ENCODE data around the gene PCDHGB6. TPM values are rescaled to one million over a fixed set of nuclear protein-coding genes. Genes with fewer than 3 reads are reported as not detected.
"Not testable (repeated sequence)": the region's sequence is repeated elsewhere in the genome, so short reads cannot be mapped to it uniquely, and the experiment has no call there.

Gene PCDHGB6
- total RNA-seq, 1 experiment from 2014 or later, result 0.33 TPM

DNA sequence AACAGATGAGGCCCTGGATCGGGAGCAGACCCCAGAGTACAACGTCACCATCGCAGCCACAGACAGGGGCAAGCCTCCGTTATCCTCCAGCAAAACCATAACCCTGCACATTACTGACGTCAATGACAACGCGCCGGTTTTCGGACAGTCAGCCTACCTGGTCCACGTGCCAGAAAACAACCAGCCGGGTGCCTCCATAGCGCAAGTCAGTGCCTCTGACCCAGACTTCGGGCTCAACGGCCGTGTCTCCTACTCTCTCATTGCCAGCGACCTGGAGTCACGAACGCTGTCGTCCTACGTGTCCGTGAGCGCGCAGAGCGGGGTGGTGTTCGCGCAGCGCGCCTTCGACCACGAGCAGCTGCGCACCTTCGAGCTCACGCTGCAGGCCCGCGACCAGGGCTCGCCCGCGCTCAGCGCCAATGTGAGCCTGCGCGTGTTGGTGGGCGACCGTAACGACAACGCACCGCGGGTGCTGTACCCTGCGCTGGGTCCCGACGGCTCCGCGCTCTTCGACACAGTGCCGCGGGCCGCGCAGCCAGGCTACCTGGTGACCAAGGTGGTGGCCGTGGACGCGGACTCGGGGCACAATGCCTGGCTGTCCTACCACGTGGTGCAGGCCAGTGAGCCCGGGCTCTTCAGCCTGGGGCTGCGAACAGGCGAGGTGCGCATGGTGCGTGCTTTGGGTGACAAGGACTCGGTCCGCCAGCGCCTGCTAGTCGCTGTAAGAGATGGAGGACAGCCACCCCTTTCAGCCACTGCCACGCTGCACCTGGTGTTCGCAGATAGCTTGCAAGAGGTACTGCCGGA lies 11.5 kb downstream of the PCDHGB6 start:
- DNase-seq (ENCODE audit: low spot score), result no peak

DNA sequence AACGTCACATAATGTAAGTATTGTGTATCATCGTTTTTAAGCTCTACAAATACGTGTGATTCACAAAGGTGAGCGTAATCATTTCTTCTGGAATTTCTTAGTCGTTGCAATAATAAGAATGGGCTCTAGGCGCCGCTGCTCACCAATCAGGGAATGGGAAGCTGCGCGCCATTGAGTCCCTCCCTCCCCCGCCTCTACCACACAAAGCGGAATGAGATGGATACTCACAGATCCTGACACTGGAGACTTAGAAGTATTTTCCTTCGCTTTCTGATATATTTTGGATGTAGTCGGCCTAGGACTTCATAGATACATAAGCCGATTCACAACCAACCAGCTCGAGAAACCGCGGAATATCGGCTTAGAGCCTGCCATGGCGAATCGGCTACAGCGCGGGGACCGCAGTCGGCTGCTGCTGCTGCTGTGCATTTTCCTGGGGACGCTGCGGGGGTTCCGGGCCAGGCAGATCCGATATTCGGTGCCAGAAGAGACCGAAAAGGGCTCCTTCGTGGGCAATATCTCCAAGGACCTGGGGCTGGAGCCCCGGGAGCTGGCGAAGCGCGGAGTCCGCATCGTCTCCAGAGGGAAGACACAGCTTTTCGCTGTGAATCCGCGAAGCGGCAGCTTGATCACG lies 13.2 kb downstream of the PCDHGB6 start, which contains the start of gene PCDHGA11:
PCDHGA11 (plus strand) TSS at position 197 of the 634 bp plus-strand sequence; CDS start at position 374, 177 bp downstream.
- no peak for DNase-seq (ENCODE audit: low spot score)

DNA sequence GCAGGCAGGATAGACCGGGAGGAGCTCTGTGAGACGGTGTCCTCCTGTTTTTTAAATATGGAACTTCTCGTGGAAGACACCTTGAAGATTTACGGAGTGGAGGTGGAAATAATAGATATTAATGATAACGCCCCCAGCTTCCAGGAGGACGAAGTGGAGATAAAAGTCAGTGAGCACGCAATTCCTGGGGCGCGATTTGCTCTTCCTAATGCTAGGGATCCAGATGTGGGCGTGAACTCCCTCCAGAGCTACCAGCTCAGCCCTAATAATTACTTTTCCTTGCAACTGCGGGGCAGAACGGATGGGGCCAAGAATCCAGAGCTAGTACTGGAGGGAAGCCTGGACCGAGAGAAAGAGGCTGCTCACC lies 13.7 kb downstream of the PCDHGB6 start:
- no peak for DNase-seq (ENCODE audit: low spot score)

DNA sequence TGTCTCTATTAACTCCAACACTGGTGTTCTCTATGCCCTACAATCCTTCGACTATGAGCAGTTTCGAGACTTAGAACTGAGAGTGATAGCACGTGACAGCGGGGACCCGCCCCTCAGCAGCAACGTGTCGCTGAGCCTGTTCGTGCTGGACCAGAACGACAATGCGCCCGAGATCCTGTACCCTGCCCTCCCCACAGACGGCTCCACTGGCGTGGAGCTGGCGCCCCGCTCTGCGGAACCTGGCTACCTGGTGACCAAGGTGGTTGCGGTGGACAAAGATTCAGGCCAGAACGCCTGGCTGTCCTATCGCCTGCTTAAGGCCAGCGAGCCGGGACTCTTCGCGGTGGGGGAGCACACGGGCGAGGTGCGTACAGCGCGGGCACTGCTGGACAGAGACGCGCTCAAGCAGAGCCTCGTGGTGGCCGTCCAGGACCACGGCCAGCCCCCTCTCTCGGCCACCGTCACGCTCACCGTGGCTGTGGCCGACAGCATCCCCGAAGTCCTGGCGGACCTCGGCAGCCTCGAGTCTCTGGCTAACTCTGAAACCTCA lies 15.0 kb downstream of the PCDHGB6 start:
- no peak for DNase-seq (ENCODE audit: low spot score)

DNA sequence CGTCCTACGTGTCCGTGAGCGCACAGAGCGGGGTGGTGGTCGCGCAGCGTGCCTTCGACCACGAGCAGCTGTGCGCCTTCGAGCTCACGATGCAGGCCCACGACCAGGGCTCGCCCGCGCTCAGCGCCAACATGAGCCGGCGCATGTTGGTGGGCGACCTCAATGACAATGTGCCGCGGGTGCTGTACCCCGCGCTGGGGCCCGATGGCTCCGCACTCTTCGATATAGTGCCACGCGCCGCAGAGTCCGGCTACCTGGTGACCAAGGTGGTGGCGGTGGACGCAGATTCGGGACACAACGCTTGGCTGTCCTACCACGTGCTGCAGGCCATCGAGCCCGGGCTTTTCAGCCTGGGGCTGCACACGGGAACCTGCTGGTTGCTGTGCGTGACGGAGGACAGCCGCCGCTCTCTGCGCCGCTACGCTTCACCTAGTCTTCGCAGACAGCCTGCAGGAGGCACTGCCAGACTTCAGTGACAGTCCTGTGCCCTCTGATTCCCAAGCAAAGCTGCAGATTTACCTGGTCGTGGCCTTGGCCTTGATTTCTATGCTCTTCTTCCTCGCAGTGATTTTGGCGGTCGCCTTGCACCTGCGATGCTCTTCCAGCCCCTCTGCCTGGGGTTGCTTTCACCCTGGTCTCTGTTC lies 20.1 kb downstream of the PCDHGB6 start:
- DNase-seq (ENCODE audit: low spot score), result no peak

DNA sequence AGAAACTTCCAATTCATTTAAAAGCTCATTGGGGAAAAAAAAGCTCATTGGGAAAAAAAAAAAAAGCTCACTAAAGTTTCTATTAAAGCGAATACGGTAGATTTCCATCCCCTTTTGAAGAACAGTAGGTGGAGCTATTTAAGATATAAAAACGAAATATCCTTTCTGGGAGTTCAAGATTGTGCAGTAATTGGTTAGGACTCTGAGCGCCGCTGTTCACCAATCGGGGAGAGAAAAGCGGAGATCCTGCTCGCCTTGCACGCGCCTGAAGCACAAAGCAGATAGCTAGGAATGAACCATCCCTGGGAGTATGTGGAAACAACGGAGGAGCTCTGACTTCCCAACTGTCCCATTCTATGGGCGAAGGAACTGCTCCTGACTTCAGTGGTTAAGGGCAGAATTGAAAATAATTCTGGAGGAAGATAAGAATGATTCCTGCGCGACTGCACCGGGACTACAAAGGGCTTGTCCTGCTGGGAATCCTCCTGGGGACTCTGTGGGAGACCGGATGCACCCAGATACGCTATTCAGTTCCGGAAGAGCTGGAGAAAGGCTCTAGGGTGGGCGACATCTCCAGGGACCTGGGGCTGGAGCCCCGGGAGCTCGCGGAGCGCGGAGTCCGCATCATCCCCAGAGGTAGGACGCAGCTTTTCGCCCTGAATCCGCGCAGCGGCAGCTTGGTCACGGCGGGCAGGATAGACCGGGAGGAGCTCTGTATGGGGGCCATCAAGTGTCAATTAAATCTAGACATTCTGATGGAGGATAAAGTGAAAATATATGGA lies 22.7 kb downstream of the PCDHGB6 start, which contains the start of gene PCDHGA12:
PCDHGA12 (plus strand) TSS at position 176 of the 782 bp plus-strand sequence; CDS start at position 429, 253 bp downstream.
- peak; percentile 6 for DNase-seq (ENCODE audit: low spot score)

DNA sequence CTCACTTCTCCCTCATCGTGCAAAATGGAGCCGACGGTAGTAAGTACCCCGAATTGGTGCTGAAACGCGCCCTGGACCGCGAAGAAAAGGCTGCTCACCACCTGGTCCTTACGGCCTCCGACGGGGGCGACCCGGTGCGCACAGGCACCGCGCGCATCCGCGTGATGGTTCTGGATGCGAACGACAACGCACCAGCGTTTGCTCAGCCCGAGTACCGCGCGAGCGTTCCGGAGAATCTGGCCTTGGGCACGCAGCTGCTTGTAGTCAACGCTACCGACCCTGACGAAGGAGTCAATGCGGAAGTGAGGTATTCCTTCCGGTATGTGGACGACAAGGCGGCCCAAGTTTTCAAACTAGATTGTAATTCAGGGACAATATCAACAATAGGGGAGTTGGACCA lies 23.5 kb downstream of the PCDHGB6 start:
- DNase-seq (ENCODE audit: low spot score), result no peak

DNA sequence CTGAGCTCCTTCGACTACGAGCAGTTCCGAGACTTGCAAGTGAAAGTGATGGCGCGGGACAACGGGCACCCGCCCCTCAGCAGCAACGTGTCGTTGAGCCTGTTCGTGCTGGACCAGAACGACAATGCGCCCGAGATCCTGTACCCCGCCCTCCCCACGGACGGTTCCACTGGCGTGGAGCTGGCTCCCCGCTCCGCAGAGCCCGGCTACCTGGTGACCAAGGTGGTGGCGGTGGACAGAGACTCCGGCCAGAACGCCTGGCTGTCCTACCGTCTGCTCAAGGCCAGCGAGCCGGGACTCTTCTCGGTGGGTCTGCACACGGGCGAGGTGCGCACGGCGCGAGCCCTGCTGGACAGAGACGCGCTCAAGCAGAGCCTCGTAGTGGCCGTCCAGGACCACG lies 24.5 kb downstream of the PCDHGB6 start:
- not testable (repeated sequence) for DNase-seq (ENCODE audit: low spot score)

DNA sequence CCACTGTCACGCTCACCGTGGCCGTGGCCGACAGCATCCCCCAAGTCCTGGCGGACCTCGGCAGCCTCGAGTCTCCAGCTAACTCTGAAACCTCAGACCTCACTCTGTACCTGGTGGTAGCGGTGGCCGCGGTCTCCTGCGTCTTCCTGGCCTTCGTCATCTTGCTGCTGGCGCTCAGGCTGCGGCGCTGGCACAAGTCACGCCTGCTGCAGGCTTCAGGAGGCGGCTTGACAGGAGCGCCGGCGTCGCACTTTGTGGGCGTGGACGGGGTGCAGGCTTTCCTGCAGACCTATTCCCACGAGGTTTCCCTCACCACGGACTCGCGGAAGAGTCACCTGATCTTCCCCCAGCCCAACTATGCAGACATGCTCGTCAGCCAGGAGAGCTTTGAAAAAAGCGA lies 24.9 kb downstream of the PCDHGB6 start:
- not testable (repeated sequence) for DNase-seq (ENCODE audit: low spot score)

DNA sequence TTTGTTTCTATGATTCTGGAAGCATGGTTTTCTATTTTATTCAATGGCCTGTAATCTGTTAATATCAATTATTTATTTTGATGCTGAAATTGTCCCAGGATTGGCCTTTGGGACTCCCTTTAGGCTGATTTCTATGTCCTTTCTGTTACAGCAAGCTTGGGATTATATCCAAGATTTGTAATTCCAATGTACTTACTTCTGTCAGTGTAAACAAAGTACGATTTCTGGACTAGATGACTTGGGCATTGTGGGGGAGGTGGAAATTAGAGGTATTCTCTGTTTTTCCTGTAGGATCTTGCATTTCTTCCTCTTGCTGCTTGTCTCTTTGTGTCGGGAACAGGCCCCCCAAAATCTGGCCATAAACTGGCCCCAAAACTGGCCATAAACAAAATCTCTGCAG lies 26.2 kb downstream of the PCDHGB6 start:
- no peak for DNase-seq (ENCODE audit: low spot score)

DNA sequence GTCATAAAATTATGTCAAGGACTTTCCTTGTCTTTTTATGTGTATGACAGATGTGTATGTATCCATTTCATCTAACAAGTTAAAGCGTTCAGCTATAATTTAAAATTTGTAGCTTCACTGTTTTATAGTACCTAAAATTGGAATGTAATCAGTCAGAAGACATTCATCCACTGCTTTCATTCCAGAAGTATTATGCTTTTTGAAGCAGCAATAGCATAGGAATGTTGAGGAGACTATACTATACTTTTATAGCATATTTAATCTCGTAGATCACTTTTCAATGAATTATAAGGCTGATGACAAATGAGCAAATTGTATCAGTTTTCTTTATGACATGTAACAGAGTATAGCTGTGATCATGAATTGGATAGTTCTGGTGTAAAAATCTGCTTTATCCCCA lies 29.4 kb downstream of the PCDHGB6 start:
- no peak for DNase-seq (ENCODE audit: low spot score)

DNA sequence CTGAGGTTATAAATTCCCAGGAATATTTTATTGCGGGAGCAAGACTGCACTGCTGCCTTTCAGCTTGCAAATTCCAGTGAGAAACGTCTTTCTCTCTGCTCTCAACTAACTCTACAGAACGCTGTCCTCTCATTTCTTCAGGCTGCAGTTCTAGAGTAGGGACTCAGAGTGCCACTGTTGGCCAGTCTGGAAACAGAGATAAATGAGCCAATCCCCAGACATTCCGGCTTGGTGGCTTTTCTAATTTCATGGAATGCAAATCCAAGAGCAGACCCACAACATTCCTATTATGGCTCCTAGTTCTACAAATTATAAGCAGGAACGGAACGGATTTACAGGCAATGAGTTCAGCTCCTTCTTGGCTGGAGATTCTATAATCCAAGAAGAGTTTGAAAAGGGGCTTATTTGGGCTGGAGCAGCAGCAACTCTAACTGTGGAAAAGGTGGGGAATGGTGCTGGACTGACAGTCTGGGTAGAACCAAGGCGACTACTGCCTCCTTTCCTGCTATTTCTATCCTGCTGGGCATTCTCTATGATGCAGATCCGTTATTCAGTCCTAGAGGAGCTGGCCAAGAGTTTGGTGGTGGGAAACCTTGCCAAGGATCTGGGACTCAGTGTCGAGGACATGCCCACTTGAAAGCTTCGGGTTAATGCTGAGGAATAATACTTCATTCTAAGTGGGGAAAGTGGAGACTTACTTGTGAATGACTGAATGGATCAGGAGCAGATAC lies 31.8 kb downstream of the PCDHGB6 start:
- no peak for DNase-seq (ENCODE audit: low spot score)

DNA sequence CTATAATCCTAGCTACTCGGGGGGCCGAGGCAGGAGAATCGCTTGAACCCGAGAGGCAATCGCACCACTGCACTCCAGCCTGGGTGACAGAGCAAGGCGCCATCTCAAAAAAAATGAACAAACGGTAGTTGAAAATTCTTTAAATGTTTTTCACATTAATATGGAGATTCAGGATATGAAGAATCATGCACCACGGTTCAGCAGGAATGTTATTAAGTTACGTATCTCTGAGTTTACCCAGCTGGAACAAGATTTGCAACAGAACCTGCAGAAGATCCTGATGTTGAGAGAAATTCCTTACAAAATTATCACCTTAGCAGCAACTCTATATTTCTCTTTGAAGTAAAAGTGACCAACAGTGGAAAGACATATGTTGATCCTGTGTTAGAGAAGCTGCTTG lies 32.5 kb downstream of the PCDHGB6 start:
- DNase-seq (ENCODE audit: low spot score), result no peak

DNA sequence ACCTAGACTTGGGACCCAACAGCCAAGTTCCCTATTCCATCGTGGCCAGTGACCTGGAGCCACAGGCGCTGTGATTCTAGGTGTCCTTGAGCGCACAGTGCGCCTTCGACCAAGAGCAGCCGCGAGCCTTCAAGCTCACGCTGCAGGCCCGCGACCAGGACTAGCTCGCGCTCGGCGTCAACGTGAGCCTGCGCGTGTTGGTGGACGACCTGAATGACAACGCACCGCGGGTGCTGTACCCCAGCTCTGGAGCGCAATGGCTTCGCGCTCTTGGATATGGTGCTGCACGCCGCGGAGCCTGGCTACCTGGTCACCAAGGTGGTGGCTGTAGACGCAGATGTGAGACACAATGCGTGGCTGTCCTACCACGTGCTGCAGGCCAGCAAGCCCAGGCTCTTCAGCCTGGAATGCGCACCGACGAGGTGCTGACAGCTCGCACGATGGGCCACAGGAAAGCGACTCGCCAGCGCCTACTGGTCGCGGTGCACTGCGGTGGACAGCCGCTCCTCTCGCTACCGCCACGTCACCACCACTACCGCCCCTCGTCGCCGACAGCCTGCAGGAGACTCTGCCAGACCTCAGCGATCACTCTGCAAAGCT lies 33.9 kb downstream of the PCDHGB6 start:
- DNase-seq (ENCODE audit: low spot score), result no peak

Other genes starting within 250 kb of the PCDHGB6 start
- gene PCDHB7, start 235.4 kb upstream of the PCDHGB6 start, total RNA-seq (2014; rRNA removed; shearing (Covaris generic)), result 5.2 and 6.9 TPM in 2 replicates
- gene PCDHB8, start 230.2 kb upstream of the PCDHGB6 start, total RNA-seq (2014; rRNA removed; shearing (Covaris generic)), result 7.0 and 7.5 TPM in 2 replicates
- 4.2 and 7.9 TPM in 2 replicates for gene PCDHB16, start 225.6 kb upstream of the PCDHGB6 start, total RNA-seq (2014; rRNA removed; shearing (Covaris generic))
- gene PCDHB9, start 220.9 kb upstream of the PCDHGB6 start, total RNA-seq (2014; rRNA removed; shearing (Covaris generic)), result 11.1 and 11.2 TPM in 2 replicates
- 3.9 and 7.1 TPM in 2 replicates for gene PCDHB10, start 215.7 kb upstream of the PCDHGB6 start, total RNA-seq (2014; rRNA removed; shearing (Covaris generic))
- 1.7 and 2.0 TPM in 2 replicates for gene PCDHB11, start 208.4 kb upstream of the PCDHGB6 start, total RNA-seq (2014; rRNA removed; shearing (Covaris generic))
- 0.69 and 2.5 TPM in 2 replicates for gene PCDHB12, start 199.3 kb upstream of the PCDHGB6 start, total RNA-seq (2014; rRNA removed; shearing (Covaris generic))
- 1.1 TPM in 2 replicates for gene PCDHB13, start 194.1 kb upstream of the PCDHGB6 start, total RNA-seq (2014; rRNA removed; shearing (Covaris generic))
- gene PCDHB14, start 184.7 kb upstream of the PCDHGB6 start, total RNA-seq (2014; rRNA removed; shearing (Covaris generic)), result 17.6 and 18.2 TPM in 2 replicates
- gene PCDHB15, start 162.6 kb upstream of the PCDHGB6 start, total RNA-seq (2014; rRNA removed; shearing (Covaris generic)), result 0.26 and 1.0 TPM in 2 replicates
- gene SLC25A2, start 104.0 kb upstream of the PCDHGB6 start, total RNA-seq (2014; rRNA removed; shearing (Covaris generic)), result not detected in 2 replicates
- 109 and 119 TPM in 2 replicates for gene TAF7, start 87.2 kb upstream of the PCDHGB6 start, total RNA-seq (2014; rRNA removed; shearing (Covaris generic))
- 1.5 and 1.6 TPM in 2 replicates for gene PCDHGA1, start 77.5 kb upstream of the PCDHGB6 start, total RNA-seq (2014; rRNA removed; shearing (Covaris generic))
- 0.57 and 1.1 TPM in 2 replicates for gene PCDHGA2, start 69.3 kb upstream of the PCDHGB6 start, total RNA-seq (2014; rRNA removed; shearing (Covaris generic))
- 0.14 TPM in 1 of 2 replicates, not detected in the other for gene PCDHGA3, start 64.2 kb upstream of the PCDHGB6 start, total RNA-seq (2014; rRNA removed; shearing (Covaris generic))
- gene PCDHGB1, start 57.9 kb upstream of the PCDHGB6 start, total RNA-seq (2014; rRNA removed; shearing (Covaris generic)), result 1.2 and 2.0 TPM in 2 replicates
- 1.1 and 1.4 TPM in 2 replicates for gene PCDHGA4, start 53.0 kb upstream of the PCDHGB6 start, total RNA-seq (2014; rRNA removed; shearing (Covaris generic))
- 0.34 and 1.6 TPM in 2 replicates for gene PCDHGB2, start 48.0 kb upstream of the PCDHGB6 start, total RNA-seq (2014; rRNA removed; shearing (Covaris generic))
- 0.41 and 0.48 TPM in 2 replicates for gene PCDHGA5, start 43.9 kb upstream of the PCDHGB6 start, total RNA-seq (2014; rRNA removed; shearing (Covaris generic))
- 0.81 and 1.7 TPM in 2 replicates for gene PCDHGB3, start 37.8 kb upstream of the PCDHGB6 start, total RNA-seq (2014; rRNA removed; shearing (Covaris generic))
- gene PCDHGA6, start 34.1 kb upstream of the PCDHGB6 start, total RNA-seq (2014; rRNA removed; shearing (Covaris generic)), result 1.9 and 2.5 TPM in 2 replicates
- gene PCDHGA7, start 25.3 kb upstream of the PCDHGB6 start, total RNA-seq (2014; rRNA removed; shearing (Covaris generic)), result 0.69 TPM in 2 replicates
- gene PCDHGB4, start 20.3 kb upstream of the PCDHGB6 start, total RNA-seq (2014; rRNA removed; shearing (Covaris generic)), result 0.07 TPM in 2 replicates
- gene PCDHGA8, start 15.4 kb upstream of the PCDHGB6 start, total RNA-seq (2014; rRNA removed; shearing (Covaris generic)), result 0.05 and 0.31 TPM in 2 replicates
- 0.10 TPM in 1 of 2 replicates, not detected in the other for gene PCDHGB5, start 10.1 kb upstream of the PCDHGB6 start, total RNA-seq (2014; rRNA removed; shearing (Covaris generic))
- gene PCDHGA9, start 5.2 kb upstream of the PCDHGB6 start, total RNA-seq (2014; rRNA removed; shearing (Covaris generic)), result 2.8 and 3.4 TPM in 2 replicates
- 4.7 and 5.3 TPM in 2 replicates for gene PCDHGA10, start 5.0 kb downstream of the PCDHGB6 start, total RNA-seq (2014; rRNA removed; shearing (Covaris generic))
- 14.6 and 15.0 TPM in 2 replicates for gene PCDHGB7, start 9.7 kb downstream of the PCDHGB6 start, total RNA-seq (2014; rRNA removed; shearing (Covaris generic))
- 0.19 and 0.89 TPM in 2 replicates for gene PCDHGA11, start 13.0 kb downstream of the PCDHGB6 start, total RNA-seq (2014; rRNA removed; shearing (Covaris generic))
- gene PCDHGA12, start 22.5 kb downstream of the PCDHGB6 start, total RNA-seq (2014; rRNA removed; shearing (Covaris generic)), result 0.31 TPM in 1 of 2 replicates, not detected in the other
- gene PCDHGC3, start 67.9 kb downstream of the PCDHGB6 start, total RNA-seq (2014; rRNA removed; shearing (Covaris generic)), result 46.6 and 51.7 TPM in 2 replicates
- gene PCDHGC4, start 77.0 kb downstream of the PCDHGB6 start, total RNA-seq (2014; rRNA removed; shearing (Covaris generic)), result 0.22 TPM in 1 of 2 replicates, not detected in the other
- 1.1 and 3.7 TPM in 2 replicates for gene PCDHGC5, start 81.1 kb downstream of the PCDHGB6 start, total RNA-seq (2014; rRNA removed; shearing (Covaris generic))
- 28.2 and 32.9 TPM in 2 replicates for gene DIAPH1, start 211.0 kb downstream of the PCDHGB6 start, total RNA-seq (2014; rRNA removed; shearing (Covaris generic))
- gene HDAC3, start 228.8 kb downstream of the PCDHGB6 start, total RNA-seq (2014; rRNA removed; shearing (Covaris generic)), result 74.1 and 78.7 TPM in 2 replicates
- 6.9 and 10.4 TPM in 2 replicates for gene RELL2, start 229.0 kb downstream of the PCDHGB6 start, total RNA-seq (2014; rRNA removed; shearing (Covaris generic))
- gene FCHSD1, start 243.4 kb downstream of the PCDHGB6 start, total RNA-seq (2014; rRNA removed; shearing (Covaris generic)), result 7.1 and 21.6 TPM in 2 replicates